Fibroblast of skin of left biceps (primary cell): ENCODE data around the gene CD200R1.

Experiments used
- DNase-seq, 2 experiments: peaks; one replicate each; pipeline ENCODE4 v3.0.0-alpha.2; 2013; ENCODE audit warnings: low read depth in 2 of 2

The CD200R1 gene

GRCh38 chr3:112974894-112975293 is at the start of gene CD200R1:
Gene CD200R1 (minus strand): TSS chr3:112975103. CDS start chr3:112974857, 246 bp downstream.
- no peak for DNase-seq

- DNase-seq = no peak
Observed at GRCh38 chr3:113021471-113021870, 46.6 kb upstream of the CD200R1 start.

GRCh38 chr3:113019182-113020137 is 44.6 kb upstream of the CD200R1 start:
- peak; percentile 74 to 82 for DNase-seq

- DNase-seq = no peak
Observed at GRCh38 chr3:113018536-113019181, 43.8 kb upstream of the CD200R1 start.

- DNase-seq = no peak
Observed at GRCh38 chr3:113013593-113013992, 38.7 kb upstream of the CD200R1 start.

- no peak for DNase-seq
Observed at GRCh38 chr3:113008117-113008516, 33.2 kb upstream of the CD200R1 start.

GRCh38 chr3:113006359-113007056 is 31.6 kb upstream of the CD200R1 start:
- no peak for DNase-seq

- no peak for DNase-seq
Observed at GRCh38 chr3:113005611-113006010, 30.7 kb upstream of the CD200R1 start.

GRCh38 chr3:113002679-113003078 is 27.8 kb upstream of the CD200R1 start:
- DNase-seq = no peak

GRCh38 chr3:113002037-113002436 is 27.1 kb upstream of the CD200R1 start:
- DNase-seq = no peak

- DNase-seq = no peak
Observed at GRCh38 chr3:113000691-113001090, 25.8 kb upstream of the CD200R1 start.

- DNase-seq = no peak
Observed at GRCh38 chr3:112995800-112996199, 20.9 kb upstream of the CD200R1 start.

- peak; percentile 53 to 62 for DNase-seq
Observed at GRCh38 chr3:112990672-112991602, 16.0 kb upstream of the CD200R1 start, which contains the start of gene GTPBP8. Gene GTPBP8 (plus strand): TSS chr3:112990984. CDS start chr3:112991000, 16 bp downstream.

- no peak for DNase-seq
Observed at GRCh38 chr3:112987710-112988334, 12.9 kb upstream of the CD200R1 start.

- no peak for DNase-seq
Observed at GRCh38 chr3:112984485-112984884, 9.6 kb upstream of the CD200R1 start.

- no peak for DNase-seq
Observed at GRCh38 chr3:112982710-112983109, 7.8 kb upstream of the CD200R1 start.

- no peak for DNase-seq
Observed at GRCh38 chr3:112980080-112980479, 5.2 kb upstream of the CD200R1 start.

GRCh38 chr3:112979244-112979832 is 4.4 kb upstream of the CD200R1 start:
- DNase-seq = peak in 1 of 2 experiments; percentile 8

GRCh38 chr3:112976953-112977352 is 2.0 kb upstream of the CD200R1 start:
- no peak for DNase-seq

GRCh38 chr3:112976001-112976400 is 1.1 kb upstream of the CD200R1 start:
- no peak for DNase-seq
